HTERT RPE-1 (cell line): Measurements from ENCODE around the gene CYP46A1.

Experiments used
- in situ Hi-C: fragments of 300-500 bp; cut with MboI; formaldehyde crosslinking; loops from 4 replicates; pipeline ENCODE4 v1.14.3; 2020; ENCODE audit warnings: low sequenced_read_pairs

CYP46A1 gene

GRCh38 chr14:99774556-99775307, 90.6 kb downstream of the CYP46A1 start:
- in situ Hi-C loops = no loop called here

GRCh38 chr14:99775351-99775750, 91.3 kb downstream of the CYP46A1 start:
- in situ Hi-C loops = no loop called here
